Smooth muscle cell of the brain vasculature (primary cell): Measurements from ENCODE around the gene BET1.

Experiments used
- DNase-seq: peaks from one replicate; pipeline ENCODE4 v3.0.0-alpha.2; 2012; ENCODE audit warnings: low read depth, low spot score

BET1 gene

DNA sequence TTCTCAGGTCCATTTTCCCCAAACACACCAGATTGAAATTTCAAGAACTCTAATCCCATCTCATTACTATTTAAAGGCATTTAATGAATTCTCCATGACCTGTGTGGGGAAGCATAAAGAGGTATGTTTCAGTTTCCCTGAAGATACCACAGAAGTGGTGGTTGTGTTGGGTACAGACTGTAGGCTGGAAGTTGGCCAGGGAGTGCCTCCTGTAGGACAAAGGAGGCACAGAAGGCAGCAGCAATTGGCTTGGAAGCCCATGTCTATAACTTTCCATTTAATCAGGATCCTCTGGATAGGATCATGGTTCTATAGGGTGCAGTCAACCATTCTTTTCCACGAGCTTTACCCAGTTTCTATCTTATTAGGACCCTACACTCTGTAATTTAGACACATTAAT lies 8.6 kb upstream of the BET1 start:
- DNase-seq: no peak

DNA sequence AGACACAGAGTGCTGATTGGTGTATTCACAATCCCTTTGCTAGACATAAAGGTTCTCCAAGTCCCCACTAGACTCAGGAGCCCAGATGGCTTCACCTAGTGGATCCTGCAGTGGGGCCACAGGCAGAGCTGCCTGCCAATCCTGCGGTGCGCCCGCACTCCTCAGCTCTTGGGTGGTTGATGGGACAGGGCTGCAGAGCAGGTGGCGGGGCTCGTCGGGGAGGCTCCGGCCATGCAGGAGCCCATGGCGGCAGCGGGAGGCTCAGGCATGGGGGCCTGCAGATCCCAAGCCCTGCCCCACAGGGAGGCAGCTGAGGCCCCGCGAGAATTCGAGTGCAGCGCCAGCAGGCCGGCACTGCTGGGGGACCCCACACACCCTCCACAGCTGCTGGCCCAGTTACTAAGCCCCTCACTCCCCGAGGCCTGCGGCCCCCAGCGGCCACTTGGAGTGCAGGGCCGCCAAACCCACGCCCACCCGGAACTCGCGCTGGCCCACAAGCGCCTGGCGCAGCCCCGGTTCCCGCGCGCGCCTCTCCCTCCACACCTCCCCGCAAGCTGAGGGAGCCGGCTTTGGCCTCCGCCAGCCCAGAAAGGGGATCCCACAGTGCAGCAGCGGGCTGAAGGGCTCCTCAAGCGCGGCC lies 7.7 kb upstream of the BET1 start:
- no peak for DNase-seq

DNA sequence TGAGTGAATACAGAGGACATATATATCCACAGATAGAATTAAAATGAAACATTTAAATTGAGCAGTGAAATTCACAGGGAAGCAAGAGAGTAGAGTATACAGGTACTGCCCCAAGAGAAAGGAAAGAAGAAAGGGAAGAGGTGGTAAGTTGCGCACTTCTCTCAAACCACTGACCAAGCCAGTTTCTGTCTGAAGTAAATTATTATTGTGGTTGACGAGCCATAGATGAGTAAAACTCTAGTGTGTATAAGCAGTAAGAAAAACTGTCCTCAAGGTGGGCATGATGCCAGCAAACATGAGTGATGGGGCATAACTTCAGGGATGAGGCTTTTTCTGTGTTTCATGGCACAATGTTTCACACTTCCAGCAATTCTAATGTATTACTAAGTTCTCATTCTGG lies 4.4 kb upstream of the BET1 start:
- DNase-seq: no peak

DNA sequence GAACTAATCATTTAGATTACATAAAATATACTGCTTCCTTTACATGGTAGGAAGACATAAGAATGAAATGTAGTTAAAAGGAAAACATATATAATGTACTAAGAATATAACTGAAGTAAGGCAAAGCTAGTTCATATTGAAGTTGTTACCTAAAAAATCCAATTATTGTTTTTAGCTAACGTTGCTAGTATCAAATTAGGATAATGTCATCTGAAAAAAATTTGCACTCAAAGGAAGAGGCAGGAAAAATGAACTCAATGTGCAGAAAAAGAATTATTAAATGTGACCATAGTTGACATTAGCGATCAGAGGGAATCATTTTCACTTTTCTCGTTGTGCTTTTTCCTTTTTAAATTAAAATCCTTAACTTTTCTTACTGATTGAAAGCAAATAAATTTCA lies 1.6 kb upstream of the BET1 start:
- DNase-seq: no peak

DNA sequence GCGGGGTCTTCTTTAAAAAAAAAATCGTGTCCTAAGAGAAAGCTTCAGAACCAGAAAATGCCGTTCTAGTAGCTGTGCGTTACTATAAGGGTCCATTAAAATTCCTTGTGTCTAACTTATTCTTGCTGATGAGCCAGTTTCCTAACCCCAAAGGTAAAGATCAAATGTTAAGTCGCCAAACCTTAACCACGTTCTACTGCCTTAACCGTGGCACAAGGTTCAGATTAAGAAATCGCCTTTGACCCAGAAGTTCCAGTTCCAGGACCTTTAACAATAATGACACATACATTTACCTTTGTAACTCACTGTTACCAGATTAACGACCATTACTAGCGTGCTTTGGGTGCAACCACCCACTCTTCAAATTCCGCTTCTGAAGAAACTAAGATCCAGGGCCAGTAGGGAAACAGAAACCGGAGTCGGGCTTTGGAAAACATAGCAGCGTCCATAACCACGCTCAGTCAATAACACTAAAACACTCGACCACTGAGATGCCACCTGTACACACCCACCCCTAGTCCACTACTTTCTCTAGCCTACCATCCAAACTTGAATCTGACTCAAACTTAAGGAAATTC lies 620 bp downstream of the BET1 start:
- DNase-seq: no peak

DNA sequence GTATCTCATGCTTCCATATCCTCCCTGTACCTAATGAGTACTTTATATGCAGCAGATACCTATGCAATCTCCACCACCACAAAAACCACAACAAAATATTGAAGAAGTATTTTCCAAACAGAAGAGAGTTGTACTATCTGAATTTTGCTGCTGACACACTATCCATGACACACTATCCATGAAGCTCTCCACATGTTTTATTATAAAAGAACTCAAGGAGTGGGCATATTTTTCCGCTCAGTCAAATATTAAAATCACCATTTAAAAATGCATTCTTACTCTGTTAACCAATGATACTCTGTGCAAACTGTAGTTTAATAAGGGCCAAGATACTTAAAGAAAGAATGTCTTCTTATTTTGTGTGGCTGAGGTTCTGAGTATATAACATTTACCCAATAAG lies 2.8 kb downstream of the BET1 start:
- no peak for DNase-seq

DNA sequence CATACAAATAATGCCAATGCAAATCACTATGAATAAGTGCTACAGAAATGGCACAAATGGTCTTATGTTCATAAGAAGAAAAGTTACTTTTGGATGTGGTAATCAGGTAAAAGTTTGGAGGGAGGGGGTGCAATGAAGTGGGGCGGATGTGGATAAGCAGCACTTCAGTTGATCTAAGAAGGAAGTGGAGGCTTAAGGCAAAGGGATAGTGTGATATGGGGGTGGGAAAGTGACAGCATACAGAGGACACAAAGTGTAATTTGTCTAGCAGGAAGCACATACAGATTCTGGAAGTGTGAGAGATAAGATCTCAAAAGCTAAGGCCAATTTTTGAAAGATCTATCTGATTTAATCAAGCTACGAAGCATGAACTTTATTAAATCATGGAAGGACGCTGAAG lies 6.3 kb downstream of the BET1 start:
- no peak for DNase-seq

DNA sequence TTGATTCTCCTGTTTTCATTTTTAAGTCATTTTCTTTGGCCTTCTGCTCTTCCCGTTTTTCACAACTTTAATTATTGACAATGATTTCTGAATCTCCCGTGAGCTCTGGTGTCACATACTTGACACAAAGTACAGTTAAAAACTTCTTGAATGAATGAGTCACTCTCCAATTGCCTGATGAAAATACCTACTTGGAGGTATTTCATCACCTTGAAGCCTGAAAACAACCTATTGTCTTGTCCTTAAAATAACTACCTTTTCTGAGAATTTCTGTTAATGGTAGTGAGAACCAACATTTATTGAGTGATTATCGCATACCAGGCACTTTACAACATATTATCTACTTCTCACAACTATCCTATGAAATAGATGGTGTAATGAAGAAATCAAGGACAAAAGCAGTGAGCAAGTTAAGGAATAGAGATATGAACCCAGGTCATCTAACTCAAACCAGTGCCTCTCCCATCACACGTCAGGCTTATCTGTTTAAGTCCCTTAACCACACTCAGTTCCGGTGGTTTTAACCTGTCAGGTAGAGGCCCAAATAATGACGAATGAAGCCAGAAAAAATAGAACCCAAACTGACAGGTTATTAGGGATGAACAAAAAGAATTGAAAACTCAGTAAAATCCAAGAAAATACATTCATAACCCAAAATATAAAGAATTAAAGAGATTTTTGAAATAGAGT lies 11.6 kb downstream of the BET1 start:
- DNase-seq: no peak

DNA sequence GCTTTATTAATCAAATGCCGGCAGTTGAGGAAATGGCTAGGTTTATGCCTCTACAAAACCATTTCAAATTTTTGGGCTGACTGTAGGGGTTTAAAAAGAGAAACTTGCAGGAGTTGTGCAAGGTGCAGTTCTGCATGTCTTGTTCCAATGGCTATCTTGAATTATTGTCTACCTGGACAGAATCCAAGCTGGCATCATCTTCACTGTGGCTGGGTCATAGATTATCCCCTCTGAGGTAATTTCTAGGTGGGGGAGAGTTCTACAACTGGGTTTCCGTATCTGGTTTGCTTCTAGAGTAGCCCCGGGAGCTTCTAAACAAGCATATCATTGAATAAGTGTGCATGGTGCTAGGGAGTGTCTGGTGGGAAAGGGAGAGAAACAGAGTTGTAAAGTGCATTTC lies 16.9 kb downstream of the BET1 start:
- DNase-seq: no peak

DNA sequence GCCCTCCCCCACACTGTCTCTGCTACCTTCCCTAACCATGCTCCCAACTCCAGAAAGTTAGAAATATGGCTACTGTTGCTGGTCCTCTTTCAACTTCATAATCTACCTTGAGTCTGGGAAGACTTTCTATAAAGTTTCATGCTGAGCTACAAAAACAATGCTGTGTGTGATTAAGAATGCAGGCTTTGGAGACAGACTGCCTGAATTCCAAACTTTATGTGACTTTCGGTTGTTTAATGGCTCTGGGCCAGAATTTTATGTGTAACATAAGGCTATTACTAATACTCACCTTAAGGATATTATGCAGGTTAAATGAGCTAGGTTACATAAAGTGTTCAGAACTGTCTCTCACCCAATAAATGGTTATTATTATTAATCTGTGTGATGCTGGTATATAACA lies 19.1 kb downstream of the BET1 start:
- DNase-seq: no peak

DNA sequence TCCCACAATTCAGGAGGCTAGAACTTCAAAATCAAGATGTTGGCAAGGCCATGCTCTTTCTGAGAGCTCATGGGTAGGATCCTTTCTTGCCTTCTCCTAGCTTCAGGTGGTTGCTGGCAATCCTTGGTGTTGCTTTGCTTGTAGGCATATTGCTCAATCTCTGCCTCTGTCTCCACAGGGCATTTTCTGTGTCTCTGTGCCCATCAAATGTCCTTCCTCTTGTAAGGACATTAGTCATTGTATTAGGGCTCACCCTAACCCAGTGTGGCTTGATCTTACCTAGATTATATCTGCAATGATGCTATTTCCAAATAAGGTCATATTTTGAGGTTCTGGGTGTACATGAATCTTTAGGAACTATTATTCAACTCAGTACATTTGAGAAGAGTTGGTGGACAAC lies 20.1 kb downstream of the BET1 start:
- no peak for DNase-seq

DNA sequence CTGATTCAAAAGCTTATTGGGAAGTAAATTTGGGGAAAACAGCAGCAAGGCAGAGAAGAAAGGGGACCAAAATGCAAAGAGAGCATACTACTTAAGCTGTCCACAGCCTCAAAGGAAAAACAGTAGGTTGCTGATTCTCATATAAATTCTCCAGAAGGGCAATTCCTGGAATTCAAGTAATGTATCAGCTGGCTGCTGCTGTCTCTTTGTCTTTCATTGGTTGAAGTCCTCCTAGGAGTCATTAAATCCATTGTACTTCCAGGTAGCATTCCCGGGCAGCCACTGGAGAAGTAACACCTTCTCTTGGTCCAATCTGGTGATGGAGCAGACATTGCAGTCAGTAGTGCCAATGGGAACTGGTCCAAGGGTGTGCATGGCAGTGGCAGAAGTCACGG lies 22.7 kb downstream of the BET1 start:
- DNase-seq: no peak

DNA sequence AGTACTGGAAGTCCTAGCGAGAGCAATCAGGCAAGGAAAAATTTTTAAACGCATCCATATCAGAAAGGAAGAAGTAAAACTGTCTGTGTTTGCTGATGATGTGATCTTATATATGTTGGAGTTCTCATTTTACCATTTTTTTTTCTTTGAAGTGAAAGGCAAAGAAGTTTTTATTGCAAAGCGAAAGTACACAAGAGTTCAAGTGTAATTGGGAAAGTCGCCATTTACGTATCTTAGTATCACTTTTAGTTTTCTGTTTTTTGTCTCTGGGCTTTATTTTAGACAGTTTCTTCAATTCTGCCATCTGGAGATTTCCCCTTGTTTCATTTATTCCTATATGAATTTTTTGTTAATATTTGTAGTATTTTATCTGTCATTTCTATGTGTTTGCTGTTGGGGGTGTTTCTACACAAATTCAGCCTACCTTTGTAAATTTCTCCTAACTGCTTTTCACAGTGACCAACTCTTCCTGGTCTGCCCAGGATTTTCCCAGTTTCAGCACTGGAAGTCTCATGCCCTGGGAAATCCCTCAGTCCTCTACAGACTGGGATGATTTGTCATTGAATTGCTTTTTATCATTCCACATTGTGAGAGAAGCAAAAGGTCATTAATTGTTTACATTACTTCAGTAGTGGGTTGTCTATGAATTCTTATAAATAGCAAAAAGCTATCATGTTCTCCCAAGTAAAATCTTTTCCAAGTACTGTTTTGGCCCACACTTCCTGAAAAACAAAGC lies 23.2 kb downstream of the BET1 start:
- no peak for DNase-seq

DNA sequence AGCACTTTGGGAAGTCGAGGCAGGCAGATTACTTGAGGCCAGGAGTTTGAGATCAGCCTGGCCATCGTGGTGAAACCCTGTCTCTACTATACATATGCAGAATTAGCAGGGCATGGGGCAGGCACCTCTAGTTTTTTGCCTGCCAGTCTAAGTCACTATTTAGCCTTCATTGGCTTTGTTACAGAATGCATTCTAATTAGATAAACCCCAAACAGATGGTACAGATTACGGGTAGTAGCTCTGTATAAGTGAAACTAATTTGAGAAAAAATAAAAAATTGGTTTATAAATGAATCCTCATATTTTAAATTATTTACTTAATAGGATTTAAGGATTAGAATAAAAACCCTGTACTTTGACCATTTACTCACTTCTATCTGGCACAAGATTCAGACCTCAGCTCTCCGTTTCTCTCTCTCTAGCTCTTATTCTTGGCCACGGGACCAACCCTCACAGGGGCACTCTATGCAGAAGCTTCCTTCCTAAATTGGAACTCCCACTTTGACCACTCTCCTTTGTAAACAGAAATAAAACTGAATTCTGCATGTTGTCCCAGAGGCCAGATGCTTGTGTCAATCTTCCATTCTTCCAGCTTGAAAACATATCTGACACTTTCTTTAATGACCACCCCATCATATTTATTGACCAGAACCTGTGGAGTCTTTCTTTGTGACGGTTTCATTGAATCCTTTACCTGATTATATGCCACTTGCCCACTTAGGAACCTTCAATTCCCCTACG lies 26.8 kb downstream of the BET1 start:
- no peak for DNase-seq

DNA sequence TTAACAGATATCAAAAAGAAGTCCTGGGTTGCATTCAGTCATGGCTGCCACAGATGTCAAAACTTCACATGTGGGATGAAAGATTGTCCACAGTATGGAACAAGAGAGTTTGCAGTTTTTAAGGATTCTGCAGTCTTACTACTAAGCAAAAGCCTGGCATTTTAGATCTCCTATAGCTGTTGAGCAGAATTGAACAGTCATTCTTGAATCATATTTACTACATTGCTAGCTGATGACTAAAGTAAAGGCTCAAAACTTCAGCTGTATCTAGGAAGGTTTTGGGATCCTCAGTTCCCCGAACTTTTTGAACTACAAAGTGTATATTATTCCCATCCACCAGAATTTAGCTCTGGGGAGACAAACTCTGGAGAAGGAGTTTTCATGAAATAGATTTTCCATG lies 31.0 kb downstream of the BET1 start:
- no peak for DNase-seq

DNA sequence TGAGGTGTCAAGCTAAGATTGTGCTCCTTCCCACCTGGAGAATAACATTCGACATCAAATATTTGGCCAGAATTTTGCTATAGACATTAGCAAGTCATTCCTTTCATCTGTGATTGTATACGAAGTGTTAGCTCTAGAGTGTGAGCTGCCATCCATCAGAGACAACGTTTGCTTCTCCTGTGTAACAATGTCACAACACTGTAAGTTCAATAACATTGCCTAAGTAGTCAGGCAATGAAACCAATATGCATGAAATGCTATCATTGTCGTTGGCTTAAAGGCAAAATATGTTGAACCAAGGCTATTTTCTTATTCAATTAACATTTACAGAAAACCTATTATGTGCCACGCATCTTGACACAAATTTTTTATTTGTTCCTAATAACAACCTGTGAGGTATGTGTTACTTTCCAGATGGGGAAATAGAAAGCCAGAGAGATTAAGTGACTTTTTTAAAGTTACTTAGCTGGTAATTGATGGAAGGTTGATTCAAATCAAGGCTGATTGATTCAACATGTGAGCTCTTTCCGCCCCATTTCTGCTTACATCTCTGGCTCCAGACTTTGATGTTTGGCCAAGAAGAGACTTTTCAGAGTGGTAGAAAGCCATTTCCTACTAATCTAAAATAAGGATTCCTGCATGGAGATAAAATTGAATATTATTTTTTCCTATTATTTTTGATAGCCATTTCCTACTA lies 32.0 kb downstream of the BET1 start:
- DNase-seq: no peak

DNA sequence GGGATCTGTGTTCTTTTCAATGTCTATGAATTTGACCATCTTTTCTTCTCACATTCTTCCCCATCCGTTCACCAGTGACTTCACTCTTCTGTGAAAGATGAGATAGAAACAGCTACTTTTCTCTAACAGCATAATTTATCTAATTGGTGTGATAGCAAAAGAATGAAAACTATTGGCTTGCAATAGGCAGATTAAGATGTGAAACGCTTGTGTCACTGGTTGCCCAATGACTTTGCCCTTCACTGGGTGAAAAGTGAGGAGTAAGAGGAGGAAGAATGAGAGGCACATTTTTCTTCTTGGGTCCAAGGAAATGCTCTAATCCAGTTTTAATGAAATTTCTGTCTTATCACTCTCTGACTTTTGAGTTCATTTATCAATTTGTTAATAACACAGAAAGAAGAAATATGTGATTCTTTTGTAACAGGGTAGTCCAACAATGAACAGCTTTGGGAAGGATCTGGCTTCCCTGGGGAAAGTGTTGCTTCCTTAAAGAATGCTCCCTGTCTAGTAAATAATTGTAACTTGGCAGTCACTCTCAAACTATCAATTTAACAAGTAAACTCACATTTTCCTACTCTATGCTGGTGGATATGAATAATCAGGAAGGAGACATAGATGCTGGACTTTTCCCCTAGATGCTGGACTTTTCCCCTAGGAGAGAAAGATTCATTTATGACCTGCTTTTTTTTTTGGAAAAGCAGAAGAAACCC lies 35.1 kb downstream of the BET1 start:
- no peak for DNase-seq

DNA sequence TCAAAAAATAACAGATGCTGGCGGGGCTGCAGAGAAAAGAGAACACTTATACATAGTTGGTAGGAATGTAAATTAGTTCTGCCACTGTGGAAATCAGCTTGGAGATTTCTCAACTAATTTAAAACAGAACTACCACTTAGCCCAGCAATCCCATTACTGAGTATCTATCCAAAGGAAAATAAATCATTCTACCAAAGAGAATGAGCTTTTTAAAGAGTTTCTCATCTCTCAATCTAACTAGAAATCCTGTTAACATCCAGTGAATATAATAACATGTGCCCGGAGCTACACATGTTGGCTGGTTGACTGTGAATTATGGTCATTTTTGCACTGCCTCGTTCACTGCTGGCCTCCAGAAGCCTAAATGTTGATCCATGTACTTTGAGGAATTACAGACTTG lies 39.3 kb downstream of the BET1 start:
- no peak for DNase-seq

DNA sequence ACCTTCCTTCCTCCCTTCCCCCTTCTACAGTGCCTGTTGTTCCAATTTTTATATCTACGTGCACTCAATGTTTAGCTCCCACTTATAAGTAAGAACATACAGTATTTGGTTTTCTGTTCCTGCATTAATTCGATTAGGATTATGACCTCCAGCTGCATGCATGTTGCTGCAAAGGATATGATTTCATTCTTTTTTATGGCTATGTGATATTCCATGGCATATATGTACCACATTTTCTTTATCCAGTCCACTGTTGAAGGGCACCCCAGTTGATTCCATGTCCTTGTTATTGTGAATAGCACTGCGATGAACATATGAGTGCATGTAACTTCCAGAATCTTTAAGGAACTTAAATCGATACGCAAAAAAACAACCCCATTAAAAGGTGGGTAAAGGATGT lies 39.9 kb downstream of the BET1 start:
- no peak for DNase-seq

DNA sequence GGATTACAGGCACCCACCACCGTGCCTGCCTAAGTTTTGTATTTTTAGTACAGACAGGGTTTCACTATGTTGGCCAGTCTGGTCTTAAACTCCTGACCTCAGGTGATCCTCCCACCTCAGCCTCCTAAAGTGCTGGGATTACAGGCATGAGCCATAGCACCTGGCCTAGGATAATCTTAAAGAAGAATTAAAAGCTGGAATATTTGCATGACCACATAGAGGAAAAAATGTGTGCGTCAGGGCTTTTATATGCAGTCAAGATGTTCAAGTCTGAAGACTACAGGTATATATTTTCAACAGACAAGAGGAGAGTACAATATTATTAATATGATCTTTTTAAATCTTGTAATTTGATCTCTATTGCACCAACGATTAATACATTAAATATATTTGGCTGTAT lies 43.2 kb downstream of the BET1 start:
- DNase-seq: no peak

DNA sequence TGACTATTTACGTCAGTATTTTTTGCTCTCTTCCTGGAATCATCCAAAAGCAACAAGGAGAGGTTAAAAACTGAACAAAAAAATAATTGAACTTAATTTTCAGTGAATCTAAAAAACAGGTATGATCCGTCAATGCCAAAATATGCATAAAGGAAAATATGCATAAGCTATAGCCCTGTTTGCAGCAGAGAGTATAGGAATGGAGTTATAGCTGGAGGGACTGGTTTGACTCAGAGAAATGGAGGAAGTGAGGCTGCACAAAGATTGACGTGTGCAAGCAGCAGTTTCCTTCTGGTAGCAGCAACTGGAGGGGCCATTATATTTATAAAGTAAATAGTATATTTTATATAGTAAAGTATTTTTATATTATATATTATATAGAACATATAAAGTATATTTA lies 45.5 kb downstream of the BET1 start:
- no peak for DNase-seq
